ENCODE data around the gene GATA1. TPM values are rescaled to one million over a fixed set of nuclear protein-coding genes. Genes with fewer than 3 reads are reported as not detected.

The GATA1 gene
- total RNA-seq, 6 experiments from 2014 or later: not detected

DNA sequence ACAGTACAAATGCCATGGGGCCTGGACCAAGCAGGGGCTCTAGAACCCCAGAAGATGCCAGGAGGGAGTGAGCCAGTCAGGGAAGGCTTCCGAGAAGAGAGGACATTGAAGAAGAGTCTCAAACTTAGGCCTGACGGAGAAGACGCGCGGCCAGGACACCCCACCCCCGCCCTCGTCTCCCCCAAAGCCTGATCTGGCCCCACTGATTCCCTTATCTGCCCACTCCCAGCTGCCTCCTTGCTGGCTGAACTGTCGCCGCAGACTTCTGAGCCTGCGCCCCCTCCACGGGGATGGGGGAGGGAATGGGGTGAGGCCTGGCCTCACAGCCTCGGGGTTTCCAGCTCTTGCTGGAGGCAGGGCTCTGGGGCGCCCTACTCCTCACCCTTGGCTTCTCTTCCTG is 3.6 kb upstream of the GATA1 start:
- no peak for DNase-seq
- H3K4me3 Mint-ChIP-seq: no peak overlapping the region
- no peaks in the 10 kb centered on the region for H3K4me1 Mint-ChIP-seq (ENCODE audit: low read depth)
- H3K27ac Mint-ChIP-seq: no peak overlapping the region
- H3K36me3 Mint-ChIP-seq (ENCODE audit: low read depth): no peaks in the 10 kb centered on the region
- H3K27me3 Mint-ChIP-seq (ENCODE audit: insufficient read depth): peaks cover 11% of the 10 kb centered on the region
- no peaks in the 10 kb centered on the region for H3K9me3 Mint-ChIP-seq
- TF ChIP-seq, protein P1, sequence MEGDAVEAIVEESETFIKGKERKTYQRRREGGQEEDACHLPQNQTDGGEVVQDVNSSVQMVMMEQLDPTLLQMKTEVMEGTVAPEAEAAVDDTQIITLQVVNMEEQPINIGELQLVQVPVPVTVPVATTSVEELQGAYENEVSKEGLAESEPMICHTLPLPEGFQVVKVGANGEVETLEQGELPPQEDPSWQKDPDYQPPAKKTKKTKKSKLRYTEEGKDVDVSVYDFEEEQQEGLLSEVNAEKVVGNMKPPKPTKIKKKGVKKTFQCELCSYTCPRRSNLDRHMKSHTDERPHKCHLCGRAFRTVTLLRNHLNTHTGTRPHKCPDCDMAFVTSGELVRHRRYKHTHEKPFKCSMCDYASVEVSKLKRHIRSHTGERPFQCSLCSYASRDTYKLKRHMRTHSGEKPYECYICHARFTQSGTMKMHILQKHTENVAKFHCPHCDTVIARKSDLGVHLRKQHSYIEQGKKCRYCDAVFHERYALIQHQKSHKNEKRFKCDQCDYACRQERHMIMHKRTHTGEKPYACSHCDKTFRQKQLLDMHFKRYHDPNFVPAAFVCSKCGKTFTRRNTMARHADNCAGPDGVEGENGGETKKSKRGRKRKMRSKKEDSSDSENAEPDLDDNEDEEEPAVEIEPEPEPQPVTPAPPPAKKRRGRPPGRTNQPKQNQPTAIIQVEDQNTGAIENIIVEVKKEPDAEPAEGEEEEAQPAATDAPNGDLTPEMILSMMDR (IDR thresholded peaks at IDR 0.05): no peak

DNA sequence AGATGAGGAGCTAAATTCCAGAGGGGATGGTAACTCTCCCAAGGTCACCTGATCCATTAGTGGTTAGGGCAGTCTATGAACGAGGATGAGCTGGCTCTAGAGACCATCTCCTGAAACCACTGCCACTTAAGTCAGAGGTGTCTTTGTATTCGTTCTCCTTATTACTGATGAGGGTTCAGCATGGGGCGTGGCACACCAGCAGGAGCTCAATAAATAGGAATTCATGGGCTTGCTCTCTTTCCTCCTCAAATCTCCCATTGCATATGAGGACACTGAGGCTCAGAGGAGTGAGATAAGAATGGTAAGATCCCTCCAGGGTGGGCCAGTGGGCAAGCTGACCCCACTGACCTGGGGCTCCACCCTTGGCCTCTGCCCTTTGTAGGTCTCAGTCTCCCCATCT is 1.7 kb upstream of the GATA1 start:
- DNase-seq: no peak
- Mint-ChIP-seq H3K4me3 (no peak overlapping the region), H3K27me3 (ENCODE audit: insufficient read depth) (peaks cover 17% of the 10 kb centered on the region), H3K27ac (no peak overlapping the region), H3K4me1 (ENCODE audit: low read depth) (no peaks in the 10 kb centered on the region), H3K9me3 (no peaks in the 10 kb centered on the region), H3K36me3 (ENCODE audit: low read depth) (no peaks in the 10 kb centered on the region)
- TF ChIP-seq, protein P1 (IDR thresholded peaks at IDR 0.05): no peak

DNA sequence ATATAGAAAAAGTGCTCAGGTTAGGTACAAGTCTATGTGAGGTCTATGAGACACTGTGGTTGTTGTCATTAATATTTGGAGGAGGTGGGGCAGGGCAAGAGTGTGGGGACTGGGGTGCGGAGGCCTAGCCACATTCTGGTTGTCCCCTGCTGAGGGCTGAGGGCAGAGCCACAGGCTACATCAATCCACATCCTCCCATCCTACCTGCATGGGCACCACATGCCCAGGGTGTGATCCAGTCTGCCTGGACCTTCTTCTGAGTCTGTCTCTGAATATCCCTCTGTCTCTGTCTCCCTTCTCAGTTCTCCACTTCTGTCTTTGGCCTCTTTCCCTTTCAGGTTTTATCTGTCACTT is 1.2 kb upstream of the GATA1 start:
- peaks cover 19% of the 10 kb centered on the region for H3K27me3 Mint-ChIP-seq (ENCODE audit: insufficient read depth)
- TF ChIP-seq, protein P1 (IDR thresholded peaks at IDR 0.05): no peak
- no peaks in the 10 kb centered on the region for H3K4me1 Mint-ChIP-seq (ENCODE audit: low read depth)
- H3K4me3 Mint-ChIP-seq: no peak overlapping the region
- no peak for DNase-seq
- no peaks in the 10 kb centered on the region for H3K9me3 Mint-ChIP-seq
- H3K36me3 Mint-ChIP-seq (ENCODE audit: low read depth): no peaks in the 10 kb centered on the region
- no peak overlapping the region for H3K27ac Mint-ChIP-seq

DNA sequence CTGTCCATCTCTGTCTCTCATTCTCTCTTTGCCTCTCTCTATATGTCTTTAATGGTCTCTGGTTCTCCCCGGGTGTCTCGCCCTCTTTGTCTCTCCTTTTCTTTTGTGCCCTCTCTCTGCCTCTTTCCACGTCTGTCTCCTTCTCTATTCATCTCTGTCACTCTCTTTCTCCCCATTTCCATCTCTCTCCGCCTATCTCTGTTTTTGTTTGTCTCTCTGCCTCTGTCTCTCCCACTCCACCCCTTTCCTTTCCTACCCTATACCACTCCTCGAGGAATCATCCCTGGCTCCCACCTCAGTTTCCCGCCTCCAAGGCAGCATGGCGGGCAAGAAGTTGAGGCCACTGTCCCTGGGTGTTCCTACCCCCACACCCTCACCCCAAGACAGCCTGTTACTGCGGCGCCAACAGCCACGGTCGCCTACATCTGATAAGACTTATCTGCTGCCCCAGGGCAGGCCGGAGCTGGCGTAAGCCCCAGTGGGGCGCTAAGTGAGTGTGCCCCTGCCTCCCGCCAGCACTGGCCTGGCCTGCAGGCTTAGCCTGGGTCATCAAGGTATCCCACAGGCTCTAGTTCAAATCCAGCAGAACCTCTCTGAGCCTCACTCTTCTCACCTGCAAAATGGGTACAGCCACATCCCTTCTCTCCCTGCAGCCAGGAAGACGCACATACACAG is 713 bp upstream of the GATA1 start:
- H3K4me1 Mint-ChIP-seq (ENCODE audit: low read depth): no peaks in the 10 kb centered on the region
- no peak overlapping the region for H3K4me3 Mint-ChIP-seq
- H3K27ac Mint-ChIP-seq: no peak overlapping the region
- no peaks in the 10 kb centered on the region for H3K9me3 Mint-ChIP-seq
- DNase-seq: no peak
- peaks cover 19% of the 10 kb centered on the region for H3K27me3 Mint-ChIP-seq (ENCODE audit: insufficient read depth)
- TF ChIP-seq, protein P1 (IDR thresholded peaks at IDR 0.05): no peak
- no peaks in the 10 kb centered on the region for H3K36me3 Mint-ChIP-seq (ENCODE audit: low read depth)

DNA sequence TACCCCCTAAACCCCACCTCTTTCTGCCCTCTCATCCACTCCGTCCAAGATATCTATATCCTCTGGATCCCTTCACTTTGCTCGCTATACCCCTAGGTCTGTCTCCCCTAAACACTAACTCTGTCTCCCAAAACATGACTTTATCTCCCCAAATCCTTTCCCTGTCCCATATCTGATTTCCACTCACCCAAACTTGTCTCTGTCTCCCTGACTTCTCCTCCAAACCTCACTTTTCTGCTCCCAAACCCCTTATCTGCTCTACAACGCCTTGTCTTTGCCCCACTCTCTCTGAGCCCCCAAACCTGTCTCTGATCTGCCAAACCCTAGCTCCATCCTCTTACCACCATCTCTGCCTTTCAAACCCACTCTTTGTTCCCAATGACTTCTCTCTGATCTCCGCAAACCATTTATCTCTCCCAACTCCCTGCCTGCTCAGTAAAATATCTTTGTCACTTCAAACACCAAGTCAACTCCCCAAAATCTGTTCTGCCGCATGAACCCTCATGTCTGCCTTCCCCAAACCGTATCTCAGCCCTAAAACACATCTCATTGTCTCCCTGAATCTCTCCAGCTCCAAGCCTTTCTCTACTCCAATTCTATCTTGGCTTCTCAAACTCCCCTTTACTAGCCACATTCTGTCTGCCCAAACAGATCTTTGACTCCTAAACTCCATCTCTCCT is 575 bp downstream of the GATA1 start:
- Mint-ChIP-seq H3K27me3 (ENCODE audit: insufficient read depth) (peaks cover 19% of the 10 kb centered on the region), H3K36me3 (ENCODE audit: low read depth) (no peaks in the 10 kb centered on the region), H3K4me1 (ENCODE audit: low read depth) (no peaks in the 10 kb centered on the region), H3K27ac (no peak overlapping the region), H3K9me3 (no peaks in the 10 kb centered on the region), H3K4me3 (no peak overlapping the region)
- no peak for DNase-seq
- TF ChIP-seq, protein P1 (IDR thresholded peaks at IDR 0.05): no peak
